Neural cell (in vitro differentiated cells): Measurements from ENCODE around the gene TPCN1. TPM values are rescaled to one million over a fixed set of nuclear protein-coding genes. Genes with fewer than 3 reads are reported as not detected.

Source experiments
- H2AFZ ChIP-seq: fragments of 200-600, 300-800 bp; sonication (generic), shearing (Covaris generic); 2 replicates; pipeline ENCODE4 v1.6.0; 2014; ENCODE audit warnings: low read depth, mild to moderate bottlenecking, antibody characterized with exemption, low read length, moderate library complexity
- H3F3A ChIP-seq: fragments of 200-600 bp; shearing (Covaris generic); 2 replicates; pipeline ENCODE4 v1.6.1; 2016; ENCODE audit warnings: mild to moderate bottlenecking, moderate library complexity, mixed read lengths, antibody characterized with exemption, low read length; ENCODE audit not compliant: insufficient read depth, poor library complexity, severe bottlenecking
- H3K27ac ChIP-seq: fragments of 200-600, 300-800 bp; sonication (generic), shearing (Covaris generic); 2 replicates; pipeline ENCODE4 v1.5.1; 2014; ENCODE audit warnings: mild to moderate bottlenecking, low read length, moderate library complexity
- H3K27me3 ChIP-seq: fragments of 300-800, 200-600 bp; sonication (generic), shearing (Covaris generic); 2 replicates; pipeline ENCODE4 v1.6.0; 2014; ENCODE audit warnings: mild to moderate bottlenecking, low read depth, low read length, moderate library complexity; ENCODE audit not compliant: insufficient read depth
- H3K36me3 ChIP-seq: fragments of 300-800, 200-600 bp; sonication (generic), shearing (Covaris generic); 2 replicates; pipeline ENCODE4 v1.5.1; 2014; ENCODE audit warnings: mild to moderate bottlenecking, antibody characterized with exemption, low read length, moderate library complexity; ENCODE audit not compliant: insufficient read depth
- H3K4me2 ChIP-seq: fragments of 300-800, 200-600 bp; sonication (generic), shearing (Covaris generic); 2 replicates; pipeline ENCODE4 v1.6.0; 2014; ENCODE audit warnings: mild to moderate bottlenecking, low read length
- H3K4me3 ChIP-seq: fragments of 300-800, 200-600 bp; sonication (generic), shearing (Covaris generic); 2 replicates; pipeline ENCODE4 v1.5.1; 2014; ENCODE audit warnings: mild to moderate bottlenecking, low read length, moderate library complexity
- H3K79me2 ChIP-seq: fragments of 200-600 bp; shearing (Covaris generic); replicated peaks from 2 replicates; pipeline ENCODE4 v1.6.0; 2014; ENCODE audit warnings: mild to moderate bottlenecking, low read length, moderate library complexity; ENCODE audit not compliant: insufficient read depth
- H3K9ac ChIP-seq: fragments of 300-800, 200-600 bp; sonication (generic), shearing (Covaris generic); 2 replicates; pipeline ENCODE4 v1.6.1; 2016; ENCODE audit warnings: mild to moderate bottlenecking, low read length, mixed read lengths
- H3K9me2 ChIP-seq: fragments of 200-600 bp; shearing (Covaris generic); 2 replicates; pipeline ENCODE4 v1.6.1; 2016; ENCODE audit warnings: mild to moderate bottlenecking, low read length, mixed read lengths; ENCODE audit not compliant: insufficient read depth
- H3K9me3 ChIP-seq: fragments of 200-600, 300-800 bp; sonication (generic), shearing (Covaris generic); 2 replicates; pipeline ENCODE4 v1.6.1; 2016; ENCODE audit warnings: mild to moderate bottlenecking, mixed run types, low read length, moderate library complexity, mixed read lengths
- H4K20me1 ChIP-seq: fragments of 200-600 bp; shearing (Covaris generic); 2 replicates; pipeline ENCODE4 v1.6.1; 2016; ENCODE audit warnings: mild to moderate bottlenecking, mixed run types; ENCODE audit not compliant: insufficient read depth
- CTCF ChIP-seq: fragments of 450-650 bp; IDR thresholded peaks from 2 replicates; pipeline ENCODE4 v1.5.1; 2014; ENCODE audit warnings: antibody characterized with exemption, mild to moderate bottlenecking, moderate library complexity; ENCODE audit not compliant: poor library complexity, severe bottlenecking
- EP300 ChIP-seq: fragments of 450-650 bp; conservative IDR thresholded peaks from 2 replicates; pipeline ENCODE4 v1.6.1; 2014; ENCODE audit warnings: antibody characterized with exemption, mild to moderate bottlenecking, moderate library complexity; ENCODE audit not compliant: poor library complexity, severe bottlenecking
- EZH2 ChIP-seq: fragments of 200-600, 300-800 bp; shearing (Covaris generic), sonication (generic); IDR thresholded peaks from 2 replicates; pipeline ENCODE4 v1.6.1; 2014; ENCODE audit warnings: antibody characterized with exemption, low read length, borderline replicate concordance, mild to moderate bottlenecking; ENCODE audit not compliant: insufficient read depth, poor library complexity, severe bottlenecking
- MXI1 ChIP-seq: fragments of 450-650 bp; conservative IDR thresholded peaks from 2 replicates; pipeline ENCODE4 v1.6.1; 2014; ENCODE audit warnings: antibody characterized with exemption, mild to moderate bottlenecking; ENCODE audit not compliant: poor library complexity, severe bottlenecking
- POLR2AphosphoS5 ChIP-seq: IDR thresholded peaks from 2 replicates; pipeline ENCODE4 v1.6.1; 2012
- RAD21 ChIP-seq: fragments of 450-650 bp; conservative IDR thresholded peaks from 2 replicates; pipeline ENCODE4 v1.6.1; 2014; ENCODE audit warnings: antibody characterized with exemption, mild to moderate bottlenecking, moderate library complexity
- REST ChIP-seq: IDR thresholded peaks from 2 replicates; pipeline ENCODE4 v1.6.1; 2012; ENCODE audit warnings: borderline replicate concordance
- SMC3 ChIP-seq: fragments of 450-650 bp; conservative IDR thresholded peaks from 2 replicates; pipeline ENCODE4 v1.6.1; 2014; ENCODE audit warnings: antibody characterized with exemption, mild to moderate bottlenecking, moderate library complexity; ENCODE audit not compliant: poor library complexity
- TAF1 ChIP-seq: IDR thresholded peaks from 2 replicates; pipeline ENCODE4 v1.6.1; 2012; ENCODE audit warnings: low read depth
- polyA plus RNA-seq: library from polyadenylated mRNA; depleted of rRNA; stranded (reverse); fragments of >200 nt; gene quantifications from 2 replicates; pipeline ENCODE4 v1.2.3, GENCODE V29; 2014

The TPCN1 gene
- polyA plus RNA-seq, 1 donor from 2014 or later, result 4.0 TPM

GRCh38 chr12:113252494-113252893 is 31.2 kb downstream of the TPCN1 start:
- H3K27ac ChIP-seq, result no peak overlapping the region

GRCh38 chr12:113253532-113254285 is 32.4 kb downstream of the TPCN1 start:
- no peak overlapping the region for H3K9ac ChIP-seq
- no peaks in the 10 kb centered on the region for H3K9me3 ChIP-seq
- no peaks in the 10 kb centered on the region for H3K27me3 ChIP-seq
- H3K36me3 ChIP-seq, result no peaks in the 10 kb centered on the region
- TF ChIP-seq SMC3 (no peak), POLR2AphosphoS5 (no peak), MXI1 (no peak)
- H3K79me2 ChIP-seq, result no peaks in the 10 kb centered on the region
- H3K9me2 ChIP-seq, result no peaks in the 10 kb centered on the region
- no peak overlapping the region for H3K27ac ChIP-seq
- no peak overlapping the region for H3K4me2 ChIP-seq
- no peak overlapping the region for H3K4me3 ChIP-seq
- H2AFZ ChIP-seq, result no peak overlapping the region
- no peaks in the 10 kb centered on the region for H3F3A ChIP-seq
- no peaks in the 10 kb centered on the region for H4K20me1 ChIP-seq

More at GRCh38 chr12:113252494-113252893, 31.2 kb downstream of the TPCN1 start:
- Histone ChIP-seq H2AFZ (no peak overlapping the region), H3F3A (no peaks in the 10 kb centered on the region), H3K9ac (no peak overlapping the region), H3K9me3 (no peaks in the 10 kb centered on the region), H4K20me1 (no peaks in the 10 kb centered on the region), H3K4me3 (no peak overlapping the region), H3K4me2 (no peak overlapping the region), H3K9me2 (no peaks in the 10 kb centered on the region), H3K36me3 (no peaks in the 10 kb centered on the region), H3K27me3 (no peaks in the 10 kb centered on the region), H3K79me2 (no peaks in the 10 kb centered on the region)
- TF ChIP-seq CTCF (no peak), MXI1 (no peak), EZH2 (no peak), EP300 (no peak)

- Histone ChIP-seq H3K36me3 (no peaks in the 10 kb centered on the region), H2AFZ (no peak overlapping the region), H3K9ac (no peak overlapping the region), H3K79me2 (no peaks in the 10 kb centered on the region), H3K27me3 (no peaks in the 10 kb centered on the region), H3K9me2 (no peaks in the 10 kb centered on the region), H3K9me3 (no peaks in the 10 kb centered on the region), H3K4me2 (no peak overlapping the region), H3K4me3 (no peak overlapping the region), H3F3A (no peaks in the 10 kb centered on the region), H3K27ac (no peak overlapping the region), H4K20me1 (no peaks in the 10 kb centered on the region)
- no peak for TF ChIP-seq MXI1
- no peak for TF ChIP-seq POLR2AphosphoS5
- no peak for TF ChIP-seq EP300
- TF ChIP-seq EZH2, result no peak
- TF ChIP-seq RAD21, result no peak
- TF ChIP-seq REST, result no peak
- TF ChIP-seq CTCF, result no peak
- TF ChIP-seq SMC3, result no peak
- no peak for TF ChIP-seq TAF1
These were observed 33.0 kb downstream of the TPCN1 start for GRCh38 chr12:113254298-113254697.
